ENCODE data around the gene ZNF777. TPM values are rescaled to one million over a fixed set of nuclear protein-coding genes. Genes with fewer than 3 reads are reported as not detected.

ZNF777 gene
- total and polyA plus RNA-seq, 4 donors: 4.0 to 9.4 (median 7.3) TPM

DNA sequence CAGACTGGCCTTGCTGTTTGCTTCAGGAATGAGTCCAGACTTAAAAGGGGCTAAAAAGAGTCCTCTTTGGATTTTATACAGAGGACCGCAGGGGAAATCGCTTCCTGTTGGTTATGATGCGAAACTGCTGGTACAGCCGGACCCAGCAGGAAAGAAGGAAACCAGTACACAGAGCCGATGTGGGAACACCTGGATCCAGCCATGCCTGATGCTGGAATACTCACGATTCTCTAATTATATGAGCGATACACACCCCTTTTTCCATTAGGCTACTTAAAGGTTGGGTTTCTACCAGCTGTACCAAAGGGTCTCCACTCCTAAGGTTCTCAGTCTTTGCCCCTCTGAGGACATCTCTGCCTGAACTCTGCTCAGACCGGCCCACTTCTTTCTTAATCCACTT is 27.7 kb downstream of the ZNF777 start:
- ATAC-seq (ENCODE audit: low FRiP score): no peak
- no peak for DNase-seq
- no peaks in the 10 kb centered on the region for H3K27me3 ChIP-seq (ENCODE audit: control insufficient read depth in 1 of 2, insufficient read depth in 2 of 2, low read length in 1 of 2)
- no peaks in the 10 kb centered on the region for H3K4me1 ChIP-seq (ENCODE audit: control insufficient read depth in 1 of 2, insufficient read depth in 2 of 2, low read length in 2 of 2)
- WGBS, 2 donors: 91 to 100% methylated on average over 8 of the region's 8 CpGs
- H3K27ac ChIP-seq (ENCODE audit: low read depth in 1 of 2, low read length in 2 of 2): no peak overlapping the region
- no peaks in the 10 kb centered on the region for H3K9me3 ChIP-seq (ENCODE audit: control insufficient read depth, low read length)
- no peak overlapping the region for H3K4me3 ChIP-seq (ENCODE audit: low read length in 2 of 2)
- H3K36me3 ChIP-seq (ENCODE audit: control insufficient read depth in 1 of 2, insufficient read depth in 2 of 2, low read length in 1 of 2): peaks cover 0 to 12% of the 10 kb centered on the region in 2 donors
- intact Hi-C loops (cut with DNase I): no loop called here

- no peaks in the 10 kb centered on the region for H3K9me3 ChIP-seq (ENCODE audit: control insufficient read depth, low read length)
- no peaks in the 10 kb centered on the region for H3K4me1 ChIP-seq (ENCODE audit: control insufficient read depth in 1 of 2, insufficient read depth in 2 of 2, low read length in 2 of 2)
- no peak overlapping the region for H3K4me3 ChIP-seq (ENCODE audit: low read length in 2 of 2)
- intact Hi-C loops (cut with DNase I): no loop called here
- no peaks in the 10 kb centered on the region for H3K27me3 ChIP-seq (ENCODE audit: control insufficient read depth in 1 of 2, insufficient read depth in 2 of 2, low read length in 1 of 2)
- whole genome bisulfite sequencing, 2 donors: 82 to 91% methylated on average over 53 of the region's 53 CpGs
- no peak overlapping the region for H3K27ac ChIP-seq (ENCODE audit: low read depth in 1 of 2, low read length in 2 of 2)
- H3K36me3 ChIP-seq (ENCODE audit: control insufficient read depth in 1 of 2, insufficient read depth in 2 of 2, low read length in 1 of 2): peaks cover 0 to 12% of the 10 kb centered on the region in 2 donors
- peak in 1 of 2 donors; percentile 75 for DNase-seq
- peak; percentile 20 for ATAC-seq (ENCODE audit: low FRiP score)
Observed at GRCh38 chr7:149432121-149432691, 28.7 kb downstream of the ZNF777 start.

DNA sequence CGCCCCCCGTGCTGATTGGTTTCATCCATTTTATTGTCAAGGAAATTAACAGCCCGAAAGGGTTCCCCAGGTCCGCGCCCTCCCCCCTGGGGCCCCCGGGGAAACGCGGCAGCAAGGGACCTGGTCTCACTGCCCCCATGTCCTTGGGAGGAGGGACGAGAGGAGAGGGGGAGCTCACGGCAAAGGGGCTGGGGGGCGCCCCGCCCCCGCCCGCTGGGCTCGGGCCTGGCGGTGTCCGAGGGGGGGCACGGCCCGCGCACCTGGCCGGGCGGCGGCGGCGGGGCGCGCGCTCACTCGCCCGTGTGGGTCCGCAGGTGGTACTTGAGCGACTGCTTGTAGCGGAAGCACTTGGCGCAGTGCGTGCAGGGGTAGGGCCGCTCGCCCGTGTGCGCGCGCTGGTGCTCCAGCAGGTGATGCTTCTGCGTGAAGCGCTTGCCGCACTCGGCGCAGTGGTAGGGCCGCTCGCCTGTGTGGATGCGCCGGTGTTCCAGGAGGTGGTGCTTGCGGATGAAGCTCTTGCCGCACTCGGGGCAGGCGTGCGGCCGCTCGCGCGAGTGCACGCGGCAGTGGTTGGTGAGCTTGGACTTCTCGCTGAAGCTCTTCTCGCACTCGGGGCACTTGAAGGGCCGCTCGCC is 29.3 kb downstream of the ZNF777 start:
- Histone ChIP-seq H3K4me3 (ENCODE audit: low read length in 2 of 2) (no peak overlapping the region), H3K36me3 (ENCODE audit: control insufficient read depth in 1 of 2, insufficient read depth in 2 of 2, low read length in 1 of 2) (peaks cover 0 to 12% of the 10 kb centered on the region in 2 donors), H3K9me3 (ENCODE audit: control insufficient read depth, low read length) (no peaks in the 10 kb centered on the region), H3K27ac (ENCODE audit: low read depth in 1 of 2, low read length in 2 of 2) (no peak overlapping the region), H3K27me3 (ENCODE audit: control insufficient read depth in 1 of 2, insufficient read depth in 2 of 2, low read length in 1 of 2) (no peaks in the 10 kb centered on the region), H3K4me1 (ENCODE audit: control insufficient read depth in 1 of 2, insufficient read depth in 2 of 2, low read length in 2 of 2) (no peaks in the 10 kb centered on the region)
- intact Hi-C loops (cut with DNase I): no loop called here
- WGBS, 2 donors: 82 to 86% methylated on average over 64 to 66 of the region's 66 CpGs
- peak in 1 of 2 donors; percentile 50 for DNase-seq
- ATAC-seq (ENCODE audit: low FRiP score): peak; percentile 12

GRCh38 chr7:149430192-149430591 is 30.7 kb downstream of the ZNF777 start:
- 90 to 93% methylated on average over 4 of the region's 4 CpGs for WGBS, 2 donors
- DNase-seq: no peak
- no peak overlapping the region for H3K4me3 ChIP-seq (ENCODE audit: low read length in 2 of 2)
- no peak overlapping the region for H3K27ac ChIP-seq (ENCODE audit: low read depth in 1 of 2, low read length in 2 of 2)
- H3K4me1 ChIP-seq (ENCODE audit: control insufficient read depth in 1 of 2, insufficient read depth in 2 of 2, low read length in 2 of 2): no peaks in the 10 kb centered on the region
- H3K9me3 ChIP-seq (ENCODE audit: control insufficient read depth, low read length): no peaks in the 10 kb centered on the region
- H3K36me3 ChIP-seq (ENCODE audit: control insufficient read depth in 1 of 2, insufficient read depth in 2 of 2, low read length in 1 of 2): peaks cover 0 to 11% of the 10 kb centered on the region in 2 donors
- no peak for ATAC-seq (ENCODE audit: low FRiP score)
- H3K27me3 ChIP-seq (ENCODE audit: control insufficient read depth in 1 of 2, insufficient read depth in 2 of 2, low read length in 1 of 2): no peaks in the 10 kb centered on the region
- intact Hi-C loops (cut with DNase I): no loop called here

DNA sequence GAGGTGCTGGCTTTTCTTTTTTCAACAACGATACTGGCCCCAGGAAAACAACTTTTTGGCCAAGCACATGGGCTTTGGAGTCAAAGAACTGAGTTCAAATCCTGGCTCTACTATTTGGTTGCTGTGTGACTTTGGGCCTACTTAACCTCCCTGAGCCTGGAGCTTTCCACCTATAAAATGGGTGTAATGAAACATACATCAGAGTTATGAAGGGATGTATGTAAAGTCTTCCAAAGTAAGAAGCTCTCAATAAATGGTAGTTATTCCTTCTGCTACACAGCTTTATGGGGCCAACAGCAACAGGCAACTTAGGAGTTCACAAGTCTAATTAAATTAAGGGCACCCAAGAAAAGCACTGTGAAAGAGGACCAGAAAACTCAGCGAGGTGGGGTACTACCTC is 33.0 kb downstream of the ZNF777 start:
- no peaks in the 10 kb centered on the region for H3K9me3 ChIP-seq (ENCODE audit: control insufficient read depth, low read length)
- DNase-seq (no peak), ATAC-seq (ENCODE audit: low FRiP score) (no peak)
- no peak overlapping the region for H3K4me3 ChIP-seq (ENCODE audit: low read length in 2 of 2)
- no peak overlapping the region for H3K27ac ChIP-seq (ENCODE audit: low read depth in 1 of 2, low read length in 2 of 2)
- H3K4me1 ChIP-seq (ENCODE audit: control insufficient read depth in 1 of 2, insufficient read depth in 2 of 2, low read length in 2 of 2): no peaks in the 10 kb centered on the region
- peaks cover 0 to 9% of the 10 kb centered on the region in 2 donors for H3K36me3 ChIP-seq (ENCODE audit: control insufficient read depth in 1 of 2, insufficient read depth in 2 of 2, low read length in 1 of 2)
- 92 to 97% methylated on average over 2 of the region's 2 CpGs for WGBS, 2 donors
- intact Hi-C loops (cut with DNase I): loop anchor here in 1 of 2 donors (10.0 kb wide), 1 partner anchor 143 kb away; no protein-coding TSS in a partner anchor
- no peaks in the 10 kb centered on the region for H3K27me3 ChIP-seq (ENCODE audit: control insufficient read depth in 1 of 2, insufficient read depth in 2 of 2, low read length in 1 of 2)

DNA sequence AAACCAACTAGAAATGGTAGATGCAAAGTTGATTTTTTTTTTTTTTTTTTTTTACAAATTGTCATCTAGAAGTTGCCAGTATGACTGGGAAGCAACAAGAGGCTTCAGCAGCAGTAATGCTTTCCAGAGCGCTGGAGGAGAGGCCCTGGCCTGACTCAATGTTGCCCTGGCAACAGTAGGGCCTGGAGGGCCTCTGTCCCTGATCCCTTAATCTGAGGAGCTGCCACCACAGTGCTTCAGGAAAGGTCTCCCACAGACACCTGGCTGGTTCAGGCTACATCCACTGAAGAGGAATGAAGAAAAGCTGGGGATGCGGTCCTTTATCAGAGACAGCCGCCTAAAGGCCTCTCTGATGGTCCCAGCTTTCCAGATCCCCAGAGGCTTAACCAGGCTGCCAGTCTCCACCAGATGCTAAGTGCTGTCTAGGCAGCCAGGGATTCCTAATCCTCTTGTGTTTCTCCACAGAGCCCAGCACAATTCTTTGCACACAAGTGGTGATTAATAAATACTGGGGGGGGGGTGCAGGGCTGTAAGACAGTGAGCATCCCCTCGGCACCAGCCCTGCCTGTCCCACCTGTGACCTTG is 33.7 kb downstream of the ZNF777 start:
- Histone ChIP-seq H3K27ac (ENCODE audit: low read depth in 1 of 2, low read length in 2 of 2) (no peak overlapping the region), H3K27me3 (ENCODE audit: control insufficient read depth in 1 of 2, insufficient read depth in 2 of 2, low read length in 1 of 2) (no peaks in the 10 kb centered on the region), H3K4me3 (ENCODE audit: low read length in 2 of 2) (no peak overlapping the region), H3K9me3 (ENCODE audit: control insufficient read depth, low read length) (no peaks in the 10 kb centered on the region), H3K4me1 (ENCODE audit: control insufficient read depth in 1 of 2, insufficient read depth in 2 of 2, low read length in 2 of 2) (no peaks in the 10 kb centered on the region), H3K36me3 (ENCODE audit: control insufficient read depth in 1 of 2, insufficient read depth in 2 of 2, low read length in 1 of 2) (peaks cover 0 to 5% of the 10 kb centered on the region in 2 donors)
- intact Hi-C loops (cut with DNase I): loop anchor here in 1 of 2 donors (10.0 kb wide), 1 partner anchor 142 kb away; no protein-coding TSS in a partner anchor
- no peak for ATAC-seq (ENCODE audit: low FRiP score)
- 89 to 95% methylated on average over 4 of the region's 4 CpGs for WGBS, 2 donors
- DNase-seq: no peak

GRCh38 chr7:149423449-149424110 is 37.3 kb downstream of the ZNF777 start:
- no peak for DNase-seq
- no peaks in the 10 kb centered on the region for H3K27me3 ChIP-seq (ENCODE audit: control insufficient read depth in 1 of 2, insufficient read depth in 2 of 2, low read length in 1 of 2)
- no peaks in the 10 kb centered on the region for H3K36me3 ChIP-seq (ENCODE audit: control insufficient read depth in 1 of 2, insufficient read depth in 2 of 2, low read length in 1 of 2)
- no peak for ATAC-seq (ENCODE audit: low FRiP score)
- H3K9me3 ChIP-seq (ENCODE audit: control insufficient read depth, low read length): no peaks in the 10 kb centered on the region
- H3K4me1 ChIP-seq (ENCODE audit: control insufficient read depth in 1 of 2, insufficient read depth in 2 of 2, low read length in 2 of 2): no peaks in the 10 kb centered on the region
- H3K27ac ChIP-seq (ENCODE audit: low read depth in 1 of 2, low read length in 2 of 2): no peak overlapping the region
- intact Hi-C loops (cut with DNase I): loop anchor here in 1 of 2 donors (5.0 to 10.0 kb wide), 2 partner anchors 74 to 139 kb away; partner anchors contain the start of gene ZNF746
- 24 to 27% methylated on average over 24 of the region's 24 CpGs for WGBS, 2 donors
- no peak overlapping the region for H3K4me3 ChIP-seq (ENCODE audit: low read length in 2 of 2)

DNA sequence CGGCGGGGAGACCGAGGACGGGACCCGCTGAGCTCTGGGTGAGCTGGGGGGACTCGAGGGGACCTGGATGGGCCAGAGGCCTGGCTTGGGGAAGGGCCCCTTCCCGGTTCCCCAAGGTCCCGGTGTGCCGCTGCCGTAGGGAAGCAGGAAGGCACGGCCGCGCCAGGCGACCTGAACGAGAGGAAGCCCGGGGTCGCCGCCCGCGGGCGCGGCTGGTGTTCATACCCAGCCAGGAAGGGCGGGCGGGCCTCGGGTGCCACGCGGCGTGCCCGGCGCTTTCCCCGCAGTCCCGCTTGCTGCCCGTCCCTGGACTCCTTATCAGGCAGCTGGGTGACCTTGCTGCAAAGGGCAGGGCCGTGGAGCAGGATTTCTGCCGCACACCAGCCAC is 38.0 kb downstream of the ZNF777 start:
- WGBS, 2 donors: 6% methylated on average over 35 of the region's 35 CpGs
- intact Hi-C loops (cut with DNase I): loop anchor here in 1 of 2 donors (5.0 to 10.0 kb wide), 2 partner anchors 74 to 138 kb away; partner anchors contain the start of gene ZNF746
- H3K27ac ChIP-seq (ENCODE audit: low read depth in 1 of 2, low read length in 2 of 2): no peak overlapping the region

More for the DNA sequence above, 38.0 kb downstream of the ZNF777 start:
- ATAC-seq (ENCODE audit: low FRiP score) (peak; percentile 8), DNase-seq (peak in 1 of 2 donors; percentile 80)
- H3K36me3 ChIP-seq (ENCODE audit: control insufficient read depth in 1 of 2, insufficient read depth in 2 of 2, low read length in 1 of 2): no peaks in the 10 kb centered on the region
- H3K9me3 ChIP-seq (ENCODE audit: control insufficient read depth, low read length): no peaks in the 10 kb centered on the region
- H3K27me3 ChIP-seq (ENCODE audit: control insufficient read depth in 1 of 2, insufficient read depth in 2 of 2, low read length in 1 of 2): no peaks in the 10 kb centered on the region
- H3K4me3 ChIP-seq (ENCODE audit: low read length in 2 of 2): peak overlapping the region in 1 of 2 donors; percentile 30
- H3K4me1 ChIP-seq (ENCODE audit: control insufficient read depth in 1 of 2, insufficient read depth in 2 of 2, low read length in 2 of 2): no peaks in the 10 kb centered on the region

Data from aorta (tissue), 5 donors.